ENCODE data around the gene L3MBTL4. TPM values are rescaled to one million over a fixed set of nuclear protein-coding genes. Genes with fewer than 3 reads are reported as not detected.

The L3MBTL4 gene
- polyA plus RNA-seq, 3 donors: 4.1 to 5.7 (median 5.7) TPM

- DNase-seq: no peak
Measured at GRCh38 chr18:6366776-6367175, 47.9 kb downstream of the L3MBTL4 start.

GRCh38 chr18:6365385-6365784 lies 49.3 kb downstream of the L3MBTL4 start:
- no peak for DNase-seq

GRCh38 chr18:6363216-6363615 lies 51.5 kb downstream of the L3MBTL4 start:
- DNase-seq: no peak

- DNase-seq: no peak
Measured at GRCh38 chr18:6362559-6363129, 52.1 kb downstream of the L3MBTL4 start.

- DNase-seq: no peak
Measured at GRCh38 chr18:6357668-6358067, 57.0 kb downstream of the L3MBTL4 start.

GRCh38 chr18:6355789-6356589 lies 58.7 kb downstream of the L3MBTL4 start:
- no peak for DNase-seq

GRCh38 chr18:6352275-6352674 lies 62.4 kb downstream of the L3MBTL4 start:
- DNase-seq: no peak

GRCh38 chr18:6342990-6343389 lies 71.7 kb downstream of the L3MBTL4 start:
- DNase-seq: no peak

- DNase-seq: no peak
Measured at GRCh38 chr18:6341709-6342108, 73.0 kb downstream of the L3MBTL4 start.

GRCh38 chr18:6341303-6341702 lies 73.4 kb downstream of the L3MBTL4 start:
- no peak for DNase-seq

- DNase-seq: no peak
Measured at GRCh38 chr18:6340121-6340520, 74.6 kb downstream of the L3MBTL4 start.

GRCh38 chr18:6336239-6336638 lies 78.5 kb downstream of the L3MBTL4 start:
- DNase-seq: no peak

GRCh38 chr18:6333981-6334380 lies 80.7 kb downstream of the L3MBTL4 start:
- no peak for DNase-seq

GRCh38 chr18:6331872-6332271 lies 82.8 kb downstream of the L3MBTL4 start:
- no peak for DNase-seq

GRCh38 chr18:6330786-6331185 lies 83.9 kb downstream of the L3MBTL4 start:
- DNase-seq: no peak

GRCh38 chr18:6328621-6329010 lies 86.1 kb downstream of the L3MBTL4 start:
- no peak for DNase-seq

GRCh38 chr18:6327895-6328620 lies 86.7 kb downstream of the L3MBTL4 start:
- no peak for DNase-seq

GRCh38 chr18:6327485-6327884 lies 87.2 kb downstream of the L3MBTL4 start:
- DNase-seq: no peak

GRCh38 chr18:6326566-6326965 lies 88.1 kb downstream of the L3MBTL4 start:
- DNase-seq: no peak

- DNase-seq: no peak
Measured at GRCh38 chr18:6323319-6323889, 91.3 kb downstream of the L3MBTL4 start.

GRCh38 chr18:6315517-6316331 lies 99.0 kb downstream of the L3MBTL4 start:
- no peak for DNase-seq

GRCh38 chr18:6313415-6313814 lies 101.3 kb downstream of the L3MBTL4 start:
- no peak for DNase-seq
